ENCODE results near the gene ADGRD2.

GRCh38 chr9:124514874-124515273 lies 64.6 kb downstream of the ADGRD2 start:
- no peak for TF ChIP-seq POLR2AphosphoS5 (IDR thresholded peaks at IDR 0.05; ENCODE audit: low read depth, low read length)
- TF ChIP-seq CTCF (IDR thresholded peaks at IDR 0.05) = no peak
- TF ChIP-seq REST (IDR thresholded peaks at IDR 0.05; ENCODE audit: insufficient read depth in 1 of 2, low read depth in 2 of 2, low read length in 1 of 2) = no peak

Measured in Panc1 (cell line).